ENCODE data around the gene LILRA5.

Gene LILRA5

DNA sequence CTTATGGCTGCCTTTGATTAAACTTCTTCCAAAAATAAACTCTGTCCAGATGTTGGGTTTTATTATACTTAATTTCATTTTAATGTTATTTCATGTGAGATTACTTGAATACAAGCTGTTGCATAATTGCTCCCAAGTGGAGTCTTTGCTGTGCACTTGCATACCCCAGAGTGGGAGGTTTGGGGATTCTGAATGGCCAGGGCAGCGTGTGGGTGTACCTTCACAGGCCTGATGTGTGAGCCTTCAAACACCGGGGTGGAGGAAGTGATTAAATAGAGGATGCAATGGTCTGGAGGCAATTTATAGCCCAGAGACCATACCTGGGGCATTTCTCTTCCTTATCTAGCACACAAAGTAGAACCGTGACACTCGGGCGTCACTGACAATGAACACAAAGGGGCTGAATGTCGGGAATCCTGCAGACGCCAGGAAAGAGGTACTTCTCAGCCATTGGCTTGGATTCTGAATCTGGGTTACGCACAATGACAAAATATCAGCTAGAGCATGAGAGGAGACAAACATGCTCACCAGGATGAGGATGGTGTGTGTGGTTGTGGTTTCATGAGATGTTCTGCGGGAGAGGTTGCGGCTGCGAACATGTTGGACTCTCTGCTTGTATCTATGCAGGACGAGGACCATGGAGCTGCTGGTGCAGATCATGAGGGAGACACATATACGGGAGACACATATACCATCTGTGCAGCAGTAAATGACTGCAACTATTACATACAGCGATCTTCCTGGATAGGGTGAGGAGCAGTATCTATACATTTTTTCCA, 7.1 kb upstream of the LILRA5 start:
- H3K27ac ChIP-seq: no peak overlapping the region
- TF ChIP-seq ZFX (IDR thresholded peaks at IDR 0.05): no peak
- TF ChIP-seq, protein P1, sequence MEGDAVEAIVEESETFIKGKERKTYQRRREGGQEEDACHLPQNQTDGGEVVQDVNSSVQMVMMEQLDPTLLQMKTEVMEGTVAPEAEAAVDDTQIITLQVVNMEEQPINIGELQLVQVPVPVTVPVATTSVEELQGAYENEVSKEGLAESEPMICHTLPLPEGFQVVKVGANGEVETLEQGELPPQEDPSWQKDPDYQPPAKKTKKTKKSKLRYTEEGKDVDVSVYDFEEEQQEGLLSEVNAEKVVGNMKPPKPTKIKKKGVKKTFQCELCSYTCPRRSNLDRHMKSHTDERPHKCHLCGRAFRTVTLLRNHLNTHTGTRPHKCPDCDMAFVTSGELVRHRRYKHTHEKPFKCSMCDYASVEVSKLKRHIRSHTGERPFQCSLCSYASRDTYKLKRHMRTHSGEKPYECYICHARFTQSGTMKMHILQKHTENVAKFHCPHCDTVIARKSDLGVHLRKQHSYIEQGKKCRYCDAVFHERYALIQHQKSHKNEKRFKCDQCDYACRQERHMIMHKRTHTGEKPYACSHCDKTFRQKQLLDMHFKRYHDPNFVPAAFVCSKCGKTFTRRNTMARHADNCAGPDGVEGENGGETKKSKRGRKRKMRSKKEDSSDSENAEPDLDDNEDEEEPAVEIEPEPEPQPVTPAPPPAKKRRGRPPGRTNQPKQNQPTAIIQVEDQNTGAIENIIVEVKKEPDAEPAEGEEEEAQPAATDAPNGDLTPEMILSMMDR (conservative IDR thresholded peaks at IDR 0.05): no peak

DNA sequence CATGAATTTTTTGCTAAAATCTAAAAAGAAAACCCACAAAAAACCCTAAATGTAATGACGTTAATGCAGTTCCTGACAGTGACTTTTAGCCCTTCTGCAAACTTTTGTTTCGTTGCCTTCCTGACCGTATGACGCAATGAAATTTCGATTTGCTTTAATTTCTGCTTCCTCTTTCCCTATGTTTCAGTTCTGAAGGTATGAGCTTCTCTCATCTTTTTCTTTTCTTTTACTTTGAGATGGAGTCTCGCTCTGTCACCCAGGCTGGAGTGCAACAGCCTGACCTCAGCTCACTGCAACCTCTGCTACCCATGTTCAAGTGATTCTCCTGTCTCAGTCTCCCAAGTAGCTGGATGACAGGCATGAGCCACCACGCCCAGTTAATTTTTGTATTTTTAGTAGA, 6.1 kb upstream of the LILRA5 start:
- H3K27ac ChIP-seq: no peak overlapping the region
- TF ChIP-seq, protein P1 (conservative IDR thresholded peaks at IDR 0.05): no peak
- TF ChIP-seq ZFX (IDR thresholded peaks at IDR 0.05): no peak

DNA sequence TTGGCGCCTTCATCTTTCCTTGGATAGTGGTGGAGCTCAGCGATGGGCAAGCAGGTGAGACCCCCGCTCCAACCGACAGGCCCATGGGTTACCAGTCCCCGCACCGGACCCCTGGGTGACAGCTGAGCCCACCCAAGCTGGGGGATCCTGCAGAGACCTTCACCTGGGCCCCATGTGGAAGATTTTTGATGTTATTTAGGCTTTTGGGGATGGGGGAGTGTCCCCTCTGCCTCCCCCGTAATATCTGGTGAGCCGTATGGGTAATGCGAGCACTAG, 4.9 kb upstream of the LILRA5 start:
- no peak overlapping the region for H3K27ac ChIP-seq
- TF ChIP-seq ZFX (IDR thresholded peaks at IDR 0.05): no peak

DNA sequence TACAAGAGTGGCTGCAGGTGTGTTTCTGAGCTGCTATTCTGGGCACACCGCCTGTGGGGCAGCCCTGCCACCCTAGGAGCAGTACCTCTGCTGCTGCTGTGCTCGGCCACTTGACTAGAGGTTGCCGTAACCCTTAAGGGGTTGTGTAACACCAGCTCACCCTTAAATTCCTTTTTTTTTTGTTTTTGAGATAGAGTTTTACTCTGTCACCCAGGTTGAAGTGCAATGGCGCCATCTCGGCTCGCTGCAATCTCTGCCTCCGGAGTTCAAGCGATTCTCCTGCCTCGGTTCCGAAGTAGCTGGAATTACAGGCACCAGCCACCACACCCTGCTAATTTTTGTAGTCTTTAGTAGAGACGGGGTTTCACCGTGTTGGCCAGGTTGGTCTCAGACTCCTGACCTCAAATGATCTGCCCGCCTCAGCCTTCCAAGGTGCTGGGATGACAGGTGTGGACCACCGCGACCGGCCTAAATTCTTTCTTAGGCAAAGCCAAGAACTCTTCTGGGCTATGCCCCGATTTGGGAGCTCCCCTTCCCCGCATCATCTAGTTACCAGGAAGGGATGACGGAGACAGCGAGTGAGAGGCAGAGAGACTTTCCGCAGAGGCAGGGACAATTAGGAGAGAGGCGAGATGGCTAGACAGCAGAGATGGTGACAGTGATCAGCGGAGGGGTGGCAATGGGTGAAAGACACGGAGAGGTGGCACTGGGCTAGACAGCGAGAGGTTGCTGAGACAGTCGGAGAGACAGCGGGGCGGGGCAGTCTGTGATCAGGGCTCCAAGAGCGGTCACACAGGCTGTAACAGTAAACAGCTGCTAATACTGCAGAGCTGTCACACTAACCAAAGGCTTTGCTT, 4.4 kb upstream of the LILRA5 start:
- TF ChIP-seq, protein P1 (conservative IDR thresholded peaks at IDR 0.05): no peak
- no peak for TF ChIP-seq ZFX (IDR thresholded peaks at IDR 0.05)
- no peak overlapping the region for H3K27ac ChIP-seq

DNA sequence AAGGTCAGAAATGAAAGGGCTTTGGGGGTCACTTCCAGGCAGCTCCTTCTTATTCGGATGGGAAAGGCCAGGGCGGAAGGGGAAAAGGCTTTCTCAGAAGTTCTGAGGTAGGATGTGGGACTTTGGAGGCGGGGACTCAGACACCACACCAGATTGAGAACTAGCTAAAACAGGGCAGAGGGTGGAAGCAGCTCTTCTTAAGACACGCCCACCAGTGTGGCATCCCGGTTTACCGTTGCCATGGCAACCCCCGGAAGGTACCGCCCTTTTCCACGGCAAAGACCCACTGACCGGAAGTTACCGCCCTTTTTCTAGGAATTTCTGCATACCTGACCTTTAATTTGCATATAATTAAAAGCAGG, 3.8 kb upstream of the LILRA5 start:
- no peak for TF ChIP-seq ZFX (IDR thresholded peaks at IDR 0.05)
- TF ChIP-seq, protein P1 (conservative IDR thresholded peaks at IDR 0.05): no peak
- H3K27ac ChIP-seq: no peak overlapping the region

DNA sequence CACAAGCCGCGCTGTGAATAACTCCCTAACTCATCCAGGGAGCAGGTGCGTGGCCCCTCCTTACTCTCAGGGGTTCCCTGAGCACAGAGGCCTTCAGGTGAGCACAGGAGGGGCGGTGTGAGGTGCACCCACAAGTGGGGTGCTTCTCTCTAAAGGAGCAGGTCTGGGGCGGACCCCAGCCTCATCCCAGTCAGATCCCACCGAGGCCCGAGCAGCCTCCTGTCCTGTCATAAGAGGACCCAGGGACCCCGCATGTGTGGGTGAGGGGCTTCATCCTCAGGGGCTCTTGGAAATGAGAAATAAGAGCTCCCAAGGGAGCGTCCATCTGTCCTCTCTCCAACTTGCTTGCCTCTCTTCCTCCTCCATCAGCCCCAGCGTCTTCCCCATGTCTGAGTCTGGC, 3.0 kb upstream of the LILRA5 start:
- TF ChIP-seq, protein P1 (conservative IDR thresholded peaks at IDR 0.05): no peak
- TF ChIP-seq ZFX (IDR thresholded peaks at IDR 0.05): no peak

DNA sequence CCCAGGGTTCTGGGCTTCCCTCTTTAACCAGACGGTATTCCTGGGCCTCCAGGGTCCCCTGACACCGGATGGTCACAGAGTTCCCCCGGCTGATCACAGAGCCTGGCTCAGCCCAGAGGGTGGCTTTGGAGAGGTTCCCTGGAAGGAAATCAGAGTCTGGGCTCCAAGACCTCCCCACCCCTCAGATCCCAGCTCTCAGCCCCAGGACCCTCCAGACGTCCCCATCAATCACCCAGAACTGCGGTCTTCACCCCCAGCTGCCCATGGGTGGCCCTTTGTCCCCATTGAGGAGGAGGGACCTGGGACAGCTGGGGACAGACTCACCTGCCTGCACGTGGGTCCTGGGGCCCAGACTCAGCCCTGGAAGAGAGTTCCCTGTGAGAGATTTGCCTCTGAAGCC, 955 bp downstream of the LILRA5 start:
- TF ChIP-seq, protein P1 (conservative IDR thresholded peaks at IDR 0.05): no peak
- no peak for TF ChIP-seq ZFX (IDR thresholded peaks at IDR 0.05)
- no peak overlapping the region for H3K27ac ChIP-seq

More for the DNA sequence above, 3.0 kb upstream of the LILRA5 start:
- H3K27ac ChIP-seq: no peak overlapping the region

Data from C4-2B (cell line).